ENCODE measurements around the gene NDFIP1. TPM values are rescaled to one million over a fixed set of nuclear protein-coding genes. Genes with fewer than 3 reads are reported as not detected.

The NDFIP1 gene
- total and polyA plus RNA-seq, 2 of the 8 experiments (the other 6 are each of a cell fraction or from before 2014, with no cell fraction given), result 8.8 to 27.1 TPM

- no peaks in the 10 kb centered on the region for H4K20me1 ChIP-seq (replicated peaks in 1 of 2; ENCODE audit: control insufficient read depth in 1 of 2, insufficient read depth in 2 of 2, low read length in 2 of 2)
- H3K36me3 ChIP-seq (ENCODE audit: control insufficient read depth in 2 of 4, insufficient read depth in 4 of 4, low read length in 3 of 4), result peaks cover 0 to 18% (median 7%) of the 10 kb centered on the region in 4 experiments; a peak in 3 of 8 replicates
- H3K4me3 ChIP-seq (ENCODE audit: extremely low read depth in 1 of 4, insufficient read depth in 2 of 4, low read depth in 3 of 4, low read length in 4 of 4), result no peak overlapping the region
- FAIRE-seq, result no peak
- H2AFZ ChIP-seq (ENCODE audit: low read length), result no peak overlapping the region
- ChIA-PET CTCF (ENCODE audit: partially characterized antibody) (interaction anchor here (0.6 to 7.6 kb wide), 4 partner anchors 54 to 159 kb away, joined by 3 to 112 read pairs (median 10); partner anchors contain the start of gene GNPDA1), POLR2A (ENCODE audit: partially characterized antibody) (no interaction called here)
- H2BK20ac ChIP-seq (ENCODE audit: low read length), result no peak overlapping the region
- H3K56ac ChIP-seq (replicated peaks; ENCODE audit: insufficient read length, low read depth, low read length), result no peak overlapping the region
- TF ChIP-seq RAD21 (IDR thresholded peaks at IDR 0.05 in 1 of 2, conservative IDR thresholded peaks at IDR 0.05 in 1 of 2; ENCODE audit: low read depth in 2 of 2, low read length in 2 of 2) (peak in 1 of 2 experiments; percentile 10; a peak in 1 of 4 replicates), JUND (IDR thresholded peaks at IDR 0.05; ENCODE audit: low read length) (no peak), E2F6 (IDR thresholded peaks at IDR 0.05) (no peak)
- no peak overlapping the region for H3K18ac ChIP-seq (ENCODE audit: extremely low read depth, low read length)
- H3K14ac ChIP-seq (ENCODE audit: insufficient read length), result no peak overlapping the region
- H3K27me3 ChIP-seq (replicated peaks in 1 of 4; ENCODE audit: control insufficient read depth in 3 of 4, extremely low read depth in 1 of 4, insufficient read depth in 3 of 4, low read length in 3 of 4), result no peaks in the 10 kb centered on the region
- no peak for DNase-seq (ENCODE audit: low read depth in 1 of 2, low spot score in 2 of 2)
- no peak overlapping the region for H4K5ac ChIP-seq (ENCODE audit: insufficient read length, low read depth, low read length)
- H2BK120ac ChIP-seq (replicated peaks; ENCODE audit: low read depth, low read length), result no peak overlapping the region
- H4K8ac ChIP-seq (ENCODE audit: extremely low read depth, insufficient read depth, low read length), result no peak overlapping the region
- H3K79me2 ChIP-seq (ENCODE audit: control insufficient read depth in 1 of 2, insufficient read depth in 2 of 2, low read length in 2 of 2), result no peaks in the 10 kb centered on the region
- H3K23me2 ChIP-seq (ENCODE audit: low read depth, low read length), result no peaks in the 10 kb centered on the region
- no peak overlapping the region for H3K23ac ChIP-seq (ENCODE audit: insufficient read length)
- no peaks in the 10 kb centered on the region for H3K9me3 ChIP-seq (ENCODE audit: insufficient read depth in 2 of 2, low read depth in 1 of 2, low read length in 1 of 2)
- no peak overlapping the region for H3K9ac ChIP-seq (replicated peaks in 1 of 4; ENCODE audit: extremely low read depth in 1 of 4, low read depth in 3 of 4, low read length in 3 of 4)
- no peak overlapping the region for H3K4me2 ChIP-seq (ENCODE audit: insufficient read depth in 1 of 2, low read depth in 2 of 2, low read length in 2 of 2)
- peaks cover 0 to 8% (median 4%) of the 10 kb centered on the region in 4 experiments; a peak in 2 of 7 replicates for H3K4me1 ChIP-seq (replicated peaks in 1 of 4; ENCODE audit: control insufficient read depth in 3 of 4, insufficient read depth in 4 of 4, low read length in 3 of 4)
- no peak overlapping the region for H2AK5ac ChIP-seq (ENCODE audit: low read depth, low read length)
- H3K27ac ChIP-seq (ENCODE audit: low read depth, low read length), result no peak overlapping the region
- no peak overlapping the region for H2BK5ac ChIP-seq (ENCODE audit: low read depth, low read length)
- H2BK12ac ChIP-seq (ENCODE audit: low read depth, low read length), result no peak overlapping the region
- 100% methylated on average over 1 of the region's 1 CpG; no CpG with 5 or more reads in 1 of the 2 experiments for WGBS, 2 experiments (ENCODE audit: extremely low coverage in 1 of 2, insufficient coverage in 1 of 2, insufficient read length in 1 of 2, insufficient replicate concordance in 2 of 2, low coverage in 1 of 2, low lambda C conversion rate in 2 of 2, missing lambda C conversion rate in 1 of 2)
- no peak overlapping the region for H2BK15ac ChIP-seq (ENCODE audit: low read length)
- no peaks in the 10 kb centered on the region for H3K79me1 ChIP-seq (ENCODE audit: low read depth, low read length)
- no peak overlapping the region for H4K91ac ChIP-seq (replicated peaks; ENCODE audit: insufficient read length, low read length)
- no peak overlapping the region for H3K4ac ChIP-seq (replicated peaks; ENCODE audit: insufficient read length, low read depth, low read length)
Observed at GRCh38 chr5:142149363-142149762, 40.8 kb downstream of the NDFIP1 start.
